HepG2 (cell line): ENCODE results near the gene CELA2B. TPM values are rescaled to one million over a fixed set of nuclear protein-coding genes. Genes with fewer than 3 reads are reported as not detected.

Source experiments
- DMAP1 ChIP-seq: IDR thresholded peaks from 2 replicates; pipeline ENCODE4 v1.6.1; 2016
- GATAD2A ChIP-seq: IDR thresholded peaks from 2 replicates; pipeline ENCODE4 v1.6.1; 2016
- GTF3A ChIP-seq: sonication (generic); formaldehyde crosslinking; conservative IDR thresholded peaks from 2 replicates; pipeline ENCODE4 v1.4.0; 2020; ENCODE audit warnings: mild to moderate bottlenecking, missing genetic modification reagents
- HNF4G ChIP-seq, 2 experiments: sonication (generic) in 1 of 2; formaldehyde crosslinking in 1 of 2; IDR thresholded peaks; 2 replicates each; pipeline versions ENCODE4 v1.4.0 to v1.6.1; 2011 to 2020; ENCODE audit warnings: borderline replicate concordance in 2 of 2, low read depth in 2 of 2, mild to moderate bottlenecking in 2 of 2, low read length in 1 of 2, missing genetic modification reagents in 1 of 2, moderate library complexity in 1 of 2
- NFIB ChIP-seq: sonication (generic); formaldehyde crosslinking; IDR thresholded peaks from 2 replicates; pipeline ENCODE4 v1.9.0; 2021; ENCODE audit warnings: missing genetic modification reagents, mild to moderate bottlenecking, borderline replicate concordance
- POLR2A ChIP-seq, 2 experiments: IDR thresholded peaks; 2 replicates each; pipeline ENCODE4 v1.6.1; 2011; ENCODE audit warnings: low read depth in 2 of 2, low read length in 2 of 2, mild to moderate bottlenecking in 1 of 2, moderate library complexity in 1 of 2; ENCODE audit not compliant: insufficient read depth in 1 of 2
- POLR2G ChIP-seq: fragments of 200-400 bp; formaldehyde crosslinking; IDR thresholded peaks from 2 replicates; pipeline ENCODE4 v1.6.1; 2018; ENCODE audit warnings: mild to moderate bottlenecking, low read depth, low read length, moderate library complexity
- TOE1 ChIP-seq: sonication (generic); formaldehyde crosslinking; IDR thresholded peaks from 2 replicates; pipeline ENCODE4 v1.4.0; 2020; ENCODE audit warnings: mild to moderate bottlenecking, missing genetic modification reagents
- ZNF343 ChIP-seq: sonication (generic); formaldehyde crosslinking; IDR thresholded peaks from 2 replicates; pipeline ENCODE4 v1.4.0; 2020; ENCODE audit warnings: mild to moderate bottlenecking, missing genetic modification reagents
- ZNF44 ChIP-seq: sonication (generic); formaldehyde crosslinking; IDR thresholded peaks from 2 replicates; pipeline ENCODE4 v1.5.1; 2020; ENCODE audit warnings: mild to moderate bottlenecking, missing genetic modification reagents
- ZNF496 ChIP-seq: sonication (generic); formaldehyde crosslinking; IDR thresholded peaks from 2 replicates; pipeline ENCODE4 v1.8.1; 2023; ENCODE audit warnings: mild to moderate bottlenecking, moderate library complexity, missing genetic modification reagents; ENCODE audit not compliant: insufficient replicate concordance
- ZNF562 ChIP-seq: sonication (generic); formaldehyde crosslinking; IDR thresholded peaks from 2 replicates; pipeline ENCODE4 v1.8.0; 2022; ENCODE audit warnings: missing genetic modification reagents, borderline replicate concordance
- ZNF614 ChIP-seq: IDR thresholded peaks from 2 replicates; pipeline ENCODE4 v1.6.1; 2018; ENCODE audit warnings: missing biosample characterization, missing genetic modification reagents, inconsistent platforms, borderline replicate concordance
- ZNF746 ChIP-seq: sonication (generic); formaldehyde crosslinking; IDR thresholded peaks from 2 replicates; pipeline ENCODE4 v1.8.0; 2022; ENCODE audit warnings: mild to moderate bottlenecking, missing genetic modification reagents
- ZNF749 ChIP-seq: sonication (generic); formaldehyde crosslinking; IDR thresholded peaks from 2 replicates; pipeline ENCODE4 v1.8.0; 2022; ENCODE audit warnings: mild to moderate bottlenecking, missing genetic modification reagents, moderate library complexity, borderline replicate concordance
- ZNF768 ChIP-seq: sonication (generic); formaldehyde crosslinking; IDR thresholded peaks from 2 replicates; pipeline ENCODE4 v1.4.0; 2020; ENCODE audit warnings: missing genetic modification reagents
- ZNF775 ChIP-seq: sonication (generic); formaldehyde crosslinking; IDR thresholded peaks from 2 replicates; pipeline ENCODE4 v1.4.0; 2020; ENCODE audit warnings: missing genetic modification reagents, mild to moderate bottlenecking, moderate library complexity, borderline replicate concordance
- polyA plus RNA-seq, 8 experiments: library from polyadenylated mRNA; depleted of rRNA in 3 of 8; stranded (reverse) in 7 of 8; unstranded in 1 of 8; fragments of >200 nt; fragmentation: Illumina TruSeq in 4 of 8; extraction: Trizol in 4 of 8; gene quantifications; 2 replicates each; pipeline versions ENCODE4 v1.2.1 to v1.2.3, GENCODE V29; 2011 to 2016; ENCODE audit warnings: low read depth in 4 of 8, missing spikeins in 1 of 8, mixed read lengths in 1 of 8; ENCODE audit not compliant: insufficient read depth in 1 of 8
- total RNA-seq, 5 experiments: library from RNA; depleted of rRNA; stranded (reverse); fragments of >200 nt; fragmentation: Illumina TruSeq; extraction: Trizol; gene quantifications; 2 replicates each; pipeline ENCODE4 v1.2.3, GENCODE V29; 2016; ENCODE audit warnings: low read depth in 1 of 5
- TF ChIP-seq, protein P1 (sequence below): IDR thresholded peaks from 2 replicates; pipeline ENCODE4 v1.4.0; 2020; ENCODE audit warnings: mild to moderate bottlenecking, missing genetic modification reagents
- TF ChIP-seq, protein P2 (sequence below): sonication (generic); formaldehyde crosslinking; IDR thresholded peaks from 2 replicates; pipeline ENCODE4 v1.9.0; 2021; ENCODE audit warnings: missing genetic modification reagents, borderline replicate concordance
- TF ChIP-seq, protein P3 (sequence below), 2 experiments: fragments of 450-650 bp in 1 of 2; sonication (generic) in 1 of 2; formaldehyde crosslinking; IDR thresholded peaks; 2 replicates each; pipeline versions ENCODE4 v1.5.0 to v1.8.0; 2020 to 2022; ENCODE audit warnings: mild to moderate bottlenecking in 1 of 2, missing genetic modification reagents in 1 of 2
- TF ChIP-seq, protein P4 (sequence below): sonication (generic); formaldehyde crosslinking; IDR thresholded peaks from 2 replicates; pipeline ENCODE4 v1.9.0; 2022; ENCODE audit warnings: missing genetic modification reagents, mild to moderate bottlenecking, borderline replicate concordance

The CELA2B gene
- total and polyA plus RNA-seq, 2 of the 13 experiments (the other 11 are each of a cell fraction or from before 2014, with no cell fraction given): not detected

DNA sequence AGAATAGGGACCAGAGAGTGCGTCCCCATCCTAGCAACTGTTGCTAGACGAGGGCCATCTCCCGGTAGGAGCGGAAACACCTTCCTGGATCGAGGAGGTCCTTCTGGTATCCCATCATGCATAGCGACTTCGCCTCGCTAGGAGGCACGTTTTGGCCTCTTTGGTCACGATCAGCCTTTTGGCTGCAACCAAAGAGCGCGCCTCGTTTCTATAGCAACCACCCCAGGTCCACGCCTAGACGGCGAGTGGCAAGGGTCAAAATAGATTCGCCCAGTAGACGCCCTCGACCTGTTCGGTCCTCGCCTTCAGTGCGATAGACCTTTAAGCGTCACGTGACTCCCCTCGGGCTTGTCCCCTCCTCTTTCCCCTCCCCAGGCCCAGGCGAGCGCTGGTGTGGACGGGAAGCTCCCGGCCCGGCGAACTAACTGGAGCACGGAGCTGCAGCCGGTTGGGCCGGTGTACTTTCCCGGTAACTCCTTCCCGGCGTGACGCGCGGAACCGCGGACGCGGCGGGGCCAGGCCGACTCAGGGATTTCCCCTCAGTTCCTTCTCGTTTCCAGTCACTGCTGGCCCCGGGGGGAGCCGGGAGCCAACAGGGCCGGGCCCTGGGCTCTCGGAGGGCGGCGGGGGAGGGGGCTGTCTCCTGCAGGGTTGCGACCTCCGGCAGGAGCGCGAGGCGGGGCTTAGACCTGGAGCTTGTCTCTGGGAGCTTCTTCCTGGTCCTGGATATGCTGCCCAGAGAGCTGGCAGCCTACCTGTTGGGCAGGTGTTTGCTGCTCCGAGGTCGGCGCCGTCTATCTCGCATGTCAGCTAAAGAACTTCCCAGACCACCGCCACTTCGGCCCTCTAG is 50.8 kb downstream of the CELA2B start, which contains the start of gene DNAJC16 (continued):
- TF ChIP-seq HNF4G (IDR thresholded peaks at IDR 0.05; ENCODE audit: borderline replicate concordance, low read depth, low read length) (peak; percentile 49; the same call in 1 of the 2 replicates), HNF4G (CRISPR knock-in tag; IDR thresholded peaks at IDR 0.05; ENCODE audit: borderline replicate concordance, low read depth) (no peak; the same call in 1 of the 2 replicates), GTF3A (CRISPR knock-in tag) (no peak), ZNF343 (CRISPR knock-in tag) (peak; percentile 25; the same call in 1 of the 2 replicates), ZNF614 (peak; percentile 65; the same call in 1 of the 2 replicates), ZNF749 (CRISPR knock-in tag) (0 out of 2 replicates have a peak, but pooled peaks have one; percentile 12), GATAD2A (peak; percentile 58; the same call in 1 of the 2 replicates), TOE1 (CRISPR knock-in tag) (peak; percentile 94), ZNF746 (CRISPR knock-in tag) (peak; percentile 69; the same call in 1 of the 2 replicates), DMAP1 (CRISPR knock-in tag) (peak; percentile 86), ZNF775 (CRISPR knock-in tag) (peak; percentile 37; the same call in 1 of the 2 replicates), ZNF768 (peak; percentile 49; the same call in 1 of the 2 replicates), ZNF44 (CRISPR knock-in tag) (no peak), POLR2A (IDR thresholded peaks at IDR 0.05; ENCODE audit: insufficient read depth in 1 of 2, low read depth in 2 of 2, low read length in 2 of 2) (peak; percentile 81 to 85), POLR2G (peak; percentile 92), ZNF562 (CRISPR knock-in tag) (no peak), NFIB (CRISPR knock-in tag) (no peak), ZNF496 (no peak)
- TF ChIP-seq, protein P1, sequence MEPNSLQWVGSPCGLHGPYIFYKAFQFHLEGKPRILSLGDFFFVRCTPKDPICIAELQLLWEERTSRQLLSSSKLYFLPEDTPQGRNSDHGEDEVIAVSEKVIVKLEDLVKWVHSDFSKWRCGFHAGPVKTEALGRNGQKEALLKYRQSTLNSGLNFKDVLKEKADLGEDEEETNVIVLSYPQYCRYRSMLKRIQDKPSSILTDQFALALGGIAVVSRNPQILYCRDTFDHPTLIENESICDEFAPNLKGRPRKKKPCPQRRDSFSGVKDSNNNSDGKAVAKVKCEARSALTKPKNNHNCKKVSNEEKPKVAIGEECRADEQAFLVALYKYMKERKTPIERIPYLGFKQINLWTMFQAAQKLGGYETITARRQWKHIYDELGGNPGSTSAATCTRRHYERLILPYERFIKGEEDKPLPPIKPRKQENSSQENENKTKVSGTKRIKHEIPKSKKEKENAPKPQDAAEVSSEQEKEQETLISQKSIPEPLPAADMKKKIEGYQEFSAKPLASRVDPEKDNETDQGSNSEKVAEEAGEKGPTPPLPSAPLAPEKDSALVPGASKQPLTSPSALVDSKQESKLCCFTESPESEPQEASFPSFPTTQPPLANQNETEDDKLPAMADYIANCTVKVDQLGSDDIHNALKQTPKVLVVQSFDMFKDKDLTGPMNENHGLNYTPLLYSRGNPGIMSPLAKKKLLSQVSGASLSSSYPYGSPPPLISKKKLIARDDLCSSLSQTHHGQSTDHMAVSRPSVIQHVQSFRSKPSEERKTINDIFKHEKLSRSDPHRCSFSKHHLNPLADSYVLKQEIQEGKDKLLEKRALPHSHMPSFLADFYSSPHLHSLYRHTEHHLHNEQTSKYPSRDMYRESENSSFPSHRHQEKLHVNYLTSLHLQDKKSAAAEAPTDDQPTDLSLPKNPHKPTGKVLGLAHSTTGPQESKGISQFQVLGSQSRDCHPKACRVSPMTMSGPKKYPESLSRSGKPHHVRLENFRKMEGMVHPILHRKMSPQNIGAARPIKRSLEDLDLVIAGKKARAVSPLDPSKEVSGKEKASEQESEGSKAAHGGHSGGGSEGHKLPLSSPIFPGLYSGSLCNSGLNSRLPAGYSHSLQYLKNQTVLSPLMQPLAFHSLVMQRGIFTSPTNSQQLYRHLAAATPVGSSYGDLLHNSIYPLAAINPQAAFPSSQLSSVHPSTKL (CRISPR knock-in tag): peak; percentile 32; the same call in 1 of the 2 replicates
- TF ChIP-seq, protein P2, sequence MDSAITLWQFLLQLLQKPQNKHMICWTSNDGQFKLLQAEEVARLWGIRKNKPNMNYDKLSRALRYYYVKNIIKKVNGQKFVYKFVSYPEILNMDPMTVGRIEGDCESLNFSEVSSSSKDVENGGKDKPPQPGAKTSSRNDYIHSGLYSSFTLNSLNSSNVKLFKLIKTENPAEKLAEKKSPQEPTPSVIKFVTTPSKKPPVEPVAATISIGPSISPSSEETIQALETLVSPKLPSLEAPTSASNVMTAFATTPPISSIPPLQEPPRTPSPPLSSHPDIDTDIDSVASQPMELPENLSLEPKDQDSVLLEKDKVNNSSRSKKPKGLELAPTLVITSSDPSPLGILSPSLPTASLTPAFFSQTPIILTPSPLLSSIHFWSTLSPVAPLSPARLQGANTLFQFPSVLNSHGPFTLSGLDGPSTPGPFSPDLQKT (CRISPR knock-in tag): no peak
- TF ChIP-seq, protein P3, sequence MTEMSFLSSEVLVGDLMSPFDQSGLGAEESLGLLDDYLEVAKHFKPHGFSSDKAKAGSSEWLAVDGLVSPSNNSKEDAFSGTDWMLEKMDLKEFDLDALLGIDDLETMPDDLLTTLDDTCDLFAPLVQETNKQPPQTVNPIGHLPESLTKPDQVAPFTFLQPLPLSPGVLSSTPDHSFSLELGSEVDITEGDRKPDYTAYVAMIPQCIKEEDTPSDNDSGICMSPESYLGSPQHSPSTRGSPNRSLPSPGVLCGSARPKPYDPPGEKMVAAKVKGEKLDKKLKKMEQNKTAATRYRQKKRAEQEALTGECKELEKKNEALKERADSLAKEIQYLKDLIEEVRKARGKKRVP (CRISPR knock-in tag; IDR thresholded peaks at IDR 0.05): no peak
- TF ChIP-seq, protein P4, sequence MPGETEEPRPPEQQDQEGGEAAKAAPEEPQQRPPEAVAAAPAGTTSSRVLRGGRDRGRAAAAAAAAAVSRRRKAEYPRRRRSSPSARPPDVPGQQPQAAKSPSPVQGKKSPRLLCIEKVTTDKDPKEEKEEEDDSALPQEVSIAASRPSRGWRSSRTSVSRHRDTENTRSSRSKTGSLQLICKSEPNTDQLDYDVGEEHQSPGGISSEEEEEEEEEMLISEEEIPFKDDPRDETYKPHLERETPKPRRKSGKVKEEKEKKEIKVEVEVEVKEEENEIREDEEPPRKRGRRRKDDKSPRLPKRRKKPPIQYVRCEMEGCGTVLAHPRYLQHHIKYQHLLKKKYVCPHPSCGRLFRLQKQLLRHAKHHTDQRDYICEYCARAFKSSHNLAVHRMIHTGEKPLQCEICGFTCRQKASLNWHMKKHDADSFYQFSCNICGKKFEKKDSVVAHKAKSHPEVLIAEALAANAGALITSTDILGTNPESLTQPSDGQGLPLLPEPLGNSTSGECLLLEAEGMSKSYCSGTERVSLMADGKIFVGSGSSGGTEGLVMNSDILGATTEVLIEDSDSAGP: peak; percentile 100
